Measurements from ENCODE around the gene CCND2.

DNA sequence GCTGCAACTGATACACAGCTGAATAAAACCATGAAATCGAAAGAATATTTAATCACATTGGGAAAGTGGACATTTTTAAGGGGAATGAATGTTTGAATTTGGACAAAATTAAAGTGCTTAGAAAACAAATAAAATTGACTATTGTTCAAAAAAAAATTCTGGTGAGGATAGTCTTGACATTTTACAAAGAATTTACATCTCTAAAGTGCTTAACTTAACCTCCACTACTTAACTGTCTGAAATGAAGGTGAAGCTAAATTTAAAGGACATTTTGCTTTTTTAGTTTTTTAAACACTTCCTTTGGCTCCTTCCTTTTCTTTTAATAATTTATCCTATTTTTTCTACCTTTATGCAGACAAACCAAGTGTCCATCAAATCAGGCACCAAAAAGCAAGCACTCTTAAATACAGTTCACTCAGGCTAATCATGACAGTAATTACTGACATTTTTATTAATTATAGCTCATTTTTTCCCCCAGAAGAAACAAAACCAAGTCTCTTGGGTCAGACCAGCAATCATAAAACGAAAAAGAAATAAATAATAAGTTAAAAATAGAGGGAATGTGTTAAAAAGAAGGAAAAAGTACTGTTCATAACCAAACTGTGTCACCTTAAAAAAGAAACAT lies 5.7 kb upstream of the CCND2 start:
- TF ChIP-seq CTCF (IDR thresholded peaks at IDR 0.05) (no peak), EP300 (IDR thresholded peaks at IDR 0.05) (no peak)
